ENCODE data around the gene HOXD4. TPM values are rescaled to one million over a fixed set of nuclear protein-coding genes. Genes with fewer than 3 reads are reported as not detected.

HOXD4 gene
- total RNA-seq, 2 experiments from 2014 or later: not detected

GRCh38 chr2:176109192-176109901, 42.0 kb upstream of the HOXD4 start:
- Mint-ChIP-seq H3K27me3 (peaks cover 84% of the 10 kb centered on the region), H3K4me3 (no peak overlapping the region), H3K9me3 (no peaks in the 10 kb centered on the region), H3K36me3 (peaks cover 5% of the 10 kb centered on the region), H3K27ac (no peak overlapping the region), H3K4me1 (ENCODE audit: low read depth) (peaks cover 26% of the 10 kb centered on the region)
- intact Hi-C loops (cut with micrococcal nuclease): no loop called here
- CTCF ChIA-PET: interaction anchor here (1.6 to 1.8 kb wide), 3 partner anchors 11 to 346 kb away, joined by 7 to 8 read pairs (median 7); no protein-coding TSS in a partner anchor
- POLR2A ChIA-PET: no interaction called here
- no peak for DNase-seq

GRCh38 chr2:176109946-176110345, 41.4 kb upstream of the HOXD4 start:
- intact Hi-C loops (cut with micrococcal nuclease): loop anchor here (2.0 to 5.0 kb wide), 2 partner anchors 25 to 52 kb away; no protein-coding TSS in a partner anchor
- Mint-ChIP-seq H3K9me3 (no peaks in the 10 kb centered on the region), H3K27me3 (peaks cover 84% of the 10 kb centered on the region), H3K27ac (no peak overlapping the region), H3K4me3 (no peak overlapping the region), H3K36me3 (peaks cover 5% of the 10 kb centered on the region), H3K4me1 (ENCODE audit: low read depth) (peaks cover 23% of the 10 kb centered on the region)
- DNase-seq: no peak
- POLR2A ChIA-PET: no interaction called here
- CTCF ChIA-PET: interaction anchor here (0.8 to 1.9 kb wide), 6 partner anchors 10 to 542 kb away, joined by 3 to 8 read pairs (median 7); no protein-coding TSS in a partner anchor

DNA sequence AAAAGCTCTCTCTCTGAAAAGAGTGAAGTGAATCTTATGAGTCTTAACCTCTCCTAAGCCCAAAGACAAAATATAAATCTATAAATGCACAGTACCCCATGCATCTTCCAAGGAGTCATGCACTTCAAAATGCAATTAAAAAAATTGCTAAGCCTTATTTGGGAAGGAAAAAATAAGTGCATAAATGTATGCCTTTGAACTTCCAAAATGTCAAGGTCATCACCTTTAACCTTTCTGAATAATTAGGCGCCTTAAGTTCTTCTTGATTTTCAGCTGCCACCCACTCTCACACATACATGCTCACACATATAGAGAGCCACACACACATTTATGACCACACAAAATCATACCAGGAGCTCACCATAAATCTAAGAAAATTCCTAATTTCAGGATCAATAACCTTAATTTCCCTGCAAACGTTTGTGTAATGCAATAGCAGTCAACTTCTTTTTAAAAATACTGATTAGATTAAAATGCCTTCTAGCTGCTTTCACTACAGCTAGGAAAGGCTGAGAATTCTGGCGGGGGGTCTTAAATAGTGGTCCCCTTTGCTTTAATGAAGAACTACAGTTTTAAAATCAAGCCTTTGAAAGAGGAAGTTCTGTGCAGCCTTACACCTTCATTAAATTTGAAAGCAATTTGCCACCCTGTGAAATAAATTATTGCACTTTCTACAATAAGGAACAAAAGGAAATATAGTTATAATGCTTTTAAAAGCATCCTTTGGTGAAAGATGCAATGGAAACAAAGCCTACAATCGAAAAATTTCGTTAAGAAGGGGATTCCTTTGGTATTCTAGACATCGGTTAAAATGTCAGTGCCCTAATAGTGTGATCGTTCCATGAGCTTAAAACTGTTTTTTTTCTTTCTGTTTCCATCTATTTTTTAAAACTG, 40.7 kb upstream of the HOXD4 start:
- POLR2A ChIA-PET: no interaction called here
- H3K27ac Mint-ChIP-seq: no peak overlapping the region

GRCh38 chr2:176111309-176111663, 40.1 kb upstream of the HOXD4 start:
- DNase-seq: peak; percentile 49
- Mint-ChIP-seq H3K4me1 (ENCODE audit: low read depth) (peaks cover 13% of the 10 kb centered on the region), H3K4me3 (peak overlapping the region; percentile 8), H3K36me3 (peaks cover 5% of the 10 kb centered on the region), H3K9me3 (no peaks in the 10 kb centered on the region), H3K27ac (no peak overlapping the region), H3K27me3 (peaks cover 80% of the 10 kb centered on the region)
- CTCF ChIA-PET: interaction anchor here (1.0 to 1.9 kb wide), 7 partner anchors 8 to 541 kb away, joined by 3 to 13 read pairs (median 7); no protein-coding TSS in a partner anchor
- intact Hi-C loops (cut with micrococcal nuclease): loop anchor here (2.0 to 5.0 kb wide), 2 partner anchors 26 to 51 kb away; no protein-coding TSS in a partner anchor
- POLR2A ChIA-PET: no interaction called here

More for the DNA sequence above, 40.7 kb upstream of the HOXD4 start:
- DNase-seq: no peak
- CTCF ChIA-PET: interaction anchor here (0.8 to 1.9 kb wide), 9 partner anchors 8 to 1037 kb away, joined by 3 to 13 read pairs (median 7); no protein-coding TSS in a partner anchor
- intact Hi-C loops (cut with micrococcal nuclease): loop anchor here (2.0 to 5.0 kb wide), 2 partner anchors 26 to 52 kb away; no protein-coding TSS in a partner anchor
- Mint-ChIP-seq H3K4me1 (ENCODE audit: low read depth) (peaks cover 18% of the 10 kb centered on the region), H3K27me3 (peaks cover 81% of the 10 kb centered on the region), H3K36me3 (peaks cover 5% of the 10 kb centered on the region), H3K9me3 (no peaks in the 10 kb centered on the region), H3K4me3 (peak overlapping the region; percentile 8)

DNA sequence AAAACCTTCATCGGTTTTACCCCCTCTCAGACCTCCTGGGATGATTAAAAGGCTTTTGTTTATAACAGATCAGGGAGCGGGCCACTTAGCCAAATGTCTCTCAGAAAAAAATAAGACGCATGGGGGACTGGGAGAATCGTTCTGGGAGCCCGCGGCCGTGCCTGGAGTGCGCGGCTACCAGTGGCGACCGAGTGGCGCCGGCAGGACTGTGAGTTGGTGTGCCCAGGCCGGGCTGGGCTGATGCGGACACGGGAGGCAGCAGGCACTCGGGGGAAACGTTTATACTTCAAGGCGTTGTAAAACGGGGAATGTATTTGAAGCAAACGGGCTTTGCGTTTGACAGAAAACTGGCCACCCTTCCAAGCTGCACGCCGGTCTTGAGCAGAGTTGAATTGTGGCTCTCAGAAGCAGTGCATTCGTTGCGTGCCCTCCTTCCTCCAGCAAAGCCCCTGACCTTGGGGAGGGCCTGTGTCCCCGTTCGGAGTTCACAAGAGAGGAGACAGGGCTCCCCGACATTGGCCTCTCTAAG, 39.4 kb upstream of the HOXD4 start:
- no peak for DNase-seq
- Mint-ChIP-seq H3K36me3 (peaks cover 10% of the 10 kb centered on the region), H3K4me1 (ENCODE audit: low read depth) (peaks cover 10% of the 10 kb centered on the region), H3K27ac (no peak overlapping the region), H3K9me3 (no peaks in the 10 kb centered on the region), H3K27me3 (peaks cover 84% of the 10 kb centered on the region), H3K4me3 (no peak overlapping the region)
- intact Hi-C loops (cut with micrococcal nuclease): loop anchor here (2.0 to 5.0 kb wide), 2 partner anchors 27 to 50 kb away; no protein-coding TSS in a partner anchor
- POLR2A ChIA-PET: no interaction called here
- CTCF ChIA-PET: interaction anchor here (1.6 to 1.9 kb wide), 2 partner anchors 15 to 20 kb away, joined by 8 to 13 read pairs; no protein-coding TSS in a partner anchor

- Mint-ChIP-seq H3K27ac (no peak overlapping the region), H3K27me3 (peaks cover 84% of the 10 kb centered on the region), H3K9me3 (no peaks in the 10 kb centered on the region), H3K36me3 (peaks cover 10% of the 10 kb centered on the region), H3K4me1 (ENCODE audit: low read depth) (peaks cover 8% of the 10 kb centered on the region), H3K4me3 (no peak overlapping the region)
- POLR2A ChIA-PET: no interaction called here
- intact Hi-C loops (cut with micrococcal nuclease): loop anchor here (5.0 kb wide), 1 partner anchor 50 kb away; no protein-coding TSS in a partner anchor
- CTCF ChIA-PET: interaction anchor here (0.8 kb wide), 1 partner anchor 539 kb away, joined by 5 read pairs; no protein-coding TSS in a partner anchor
- DNase-seq: no peak
These were observed 38.7 kb upstream of the HOXD4 start for GRCh38 chr2:176112375-176113302.

- H3K27ac Mint-ChIP-seq: no peak overlapping the region
These were observed 37.0 kb upstream of the HOXD4 start for GRCh38 chr2:176114120-176114929.

DNA sequence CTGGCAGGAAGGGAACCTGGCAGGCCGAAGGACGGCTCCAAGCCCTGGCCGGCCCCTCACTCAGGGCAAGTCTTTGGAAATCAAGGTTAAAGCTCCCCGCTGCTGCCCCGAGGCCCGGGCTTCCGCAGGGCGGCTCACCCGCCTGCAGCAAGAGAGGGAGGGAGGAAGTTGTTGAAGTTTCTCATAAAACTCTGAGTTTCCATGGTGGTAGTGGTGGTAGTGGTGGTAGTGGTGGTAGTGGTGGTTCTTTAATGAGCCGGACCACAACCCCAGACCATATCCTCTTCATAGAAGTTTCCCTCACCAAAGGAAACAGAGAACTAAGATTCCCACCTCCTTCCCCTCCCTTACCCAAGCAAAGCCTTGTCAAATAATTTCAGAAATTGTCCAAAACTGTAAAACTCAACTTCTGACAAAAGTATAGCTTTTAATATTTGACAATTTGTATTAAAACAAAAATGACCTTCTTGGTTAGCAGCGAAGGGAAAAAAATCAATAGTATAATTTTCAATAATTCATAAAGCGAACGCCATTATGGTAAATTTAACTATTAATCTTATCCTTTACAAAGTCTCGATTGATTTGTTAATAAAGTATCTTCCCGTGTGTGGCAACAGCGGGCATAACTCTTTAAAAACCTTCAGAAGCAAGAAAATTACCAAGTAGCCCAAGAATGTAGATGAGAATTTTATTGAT, 36.3 kb upstream of the HOXD4 start:
- Mint-ChIP-seq H3K36me3 (peaks cover 10% of the 10 kb centered on the region), H3K4me3 (no peak overlapping the region), H3K4me1 (ENCODE audit: low read depth) (peaks cover 3% of the 10 kb centered on the region), H3K27ac (no peak overlapping the region), H3K27me3 (peaks cover 88% of the 10 kb centered on the region), H3K9me3 (no peaks in the 10 kb centered on the region)
- ChIA-PET POLR2A (no interaction called here), CTCF (no interaction called here)
- no peak for DNase-seq
- intact Hi-C loops (cut with micrococcal nuclease): loop anchor here (5.0 kb wide), 1 partner anchor 47 kb away; no protein-coding TSS in a partner anchor

More at GRCh38 chr2:176114120-176114929, 37.0 kb upstream of the HOXD4 start:
- CTCF ChIA-PET: interaction anchor here (0.8 to 1.0 kb wide), 2 partner anchors 10 to 17 kb away, joined by 3 read pairs; no protein-coding TSS in a partner anchor
- Mint-ChIP-seq H3K4me3 (no peak overlapping the region), H3K36me3 (peaks cover 11% of the 10 kb centered on the region), H3K9me3 (no peaks in the 10 kb centered on the region), H3K27me3 (peaks cover 88% of the 10 kb centered on the region), H3K4me1 (ENCODE audit: low read depth) (peaks cover 4% of the 10 kb centered on the region)
- no peak for DNase-seq
- POLR2A ChIA-PET: no interaction called here
- intact Hi-C loops (cut with micrococcal nuclease): loop anchor here (5.0 kb wide), 1 partner anchor 48 kb away; no protein-coding TSS in a partner anchor

DNA sequence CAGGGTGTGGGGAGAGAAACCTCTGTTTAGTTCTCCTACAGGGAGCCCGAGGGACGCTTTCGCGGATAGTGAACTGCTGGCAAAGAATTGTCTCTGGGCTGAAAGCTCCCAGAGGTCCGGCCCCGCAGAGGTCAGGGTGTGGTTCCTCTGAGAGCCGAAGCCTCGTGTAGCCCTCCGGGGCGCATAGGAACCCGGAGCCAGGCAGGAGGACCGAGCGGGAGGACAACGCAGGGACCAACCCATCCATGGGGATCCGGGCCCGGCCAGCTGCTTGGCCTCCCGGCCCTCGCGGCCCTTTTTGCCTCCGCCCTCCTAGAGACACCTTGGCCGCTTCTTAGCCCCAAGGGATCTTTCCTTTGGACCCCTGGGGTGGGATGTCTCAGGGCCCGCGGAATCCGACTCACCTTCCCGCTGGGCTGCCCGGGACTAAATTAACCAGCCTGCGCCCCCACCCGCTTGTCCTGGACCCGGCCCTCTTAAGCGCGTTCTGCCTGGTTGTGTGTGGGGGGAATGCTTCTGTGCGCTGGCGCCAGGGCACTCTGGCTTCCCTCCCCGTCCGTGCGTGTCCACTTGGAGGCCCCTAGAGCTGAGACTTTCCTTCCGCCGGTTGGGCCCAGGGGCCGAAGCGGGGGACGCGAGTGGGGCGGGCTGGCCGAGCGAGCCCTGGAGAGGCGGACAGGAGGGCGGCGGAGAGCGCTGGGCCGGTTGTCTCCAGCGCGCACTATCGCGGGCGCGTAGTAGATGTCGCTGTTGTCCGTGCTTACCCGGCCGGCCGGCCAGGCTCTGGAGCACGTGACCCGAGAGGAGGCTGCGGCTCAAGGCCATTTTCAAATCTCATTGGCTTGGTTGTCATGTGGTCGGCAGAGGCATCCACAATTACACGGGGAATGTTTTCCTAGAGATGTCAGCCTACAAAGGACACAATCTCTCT, 35.2 kb upstream of the HOXD4 start, which contains the start of gene HOXD10:
Gene HOXD10, plus strand, starts transcription at position 896 of the 931 bp plus-strand sequence. CDS start 56 bp downstream, outside the sequence.
- H3K4me3 Mint-ChIP-seq: no peak within 1 kb of the TSS
- H3K9me3 Mint-ChIP-seq: no peaks in the 10 kb centered on the region
- peaks cover 10% of the 10 kb centered on the region for H3K36me3 Mint-ChIP-seq
- no peak within 1 kb of the TSS for H3K27ac Mint-ChIP-seq
- peaks cover 90% of the 10 kb centered on the region for H3K27me3 Mint-ChIP-seq
- peaks cover 3% of the 10 kb centered on the region for H3K4me1 Mint-ChIP-seq (ENCODE audit: low read depth)
- POLR2A ChIA-PET: no interaction called here
- intact Hi-C loops (cut with micrococcal nuclease): no loop called here
- no peak for DNase-seq
- CTCF ChIA-PET: no interaction called here
